OCI-LY1 (cell line): ENCODE results near the gene ADK.

Source experiments
- H2AFZ ChIP-seq: fragments of 200-600 bp; sonication (generic), shearing (Covaris generic); 2 replicates; pipeline ENCODE4 v1.6.0; 2014; ENCODE audit warnings: antibody characterized with exemption, mild to moderate bottlenecking, low read length
- H3F3A ChIP-seq: fragments of 200-600 bp; sonication (generic), shearing (Covaris generic); 2 replicates; pipeline ENCODE4 v1.6.0; 2014; ENCODE audit warnings: mild to moderate bottlenecking, antibody characterized with exemption, low read length, moderate library complexity; ENCODE audit not compliant: insufficient read depth
- H3K27ac ChIP-seq: fragments of 200-600 bp; sonication (generic); 2 replicates; pipeline ENCODE4 v1.5.1; 2014; ENCODE audit warnings: low read length, mixed run types, mild to moderate bottlenecking, low read depth; ENCODE audit not compliant: poor library complexity, severe bottlenecking
- H3K27me3 ChIP-seq: fragments of 200-600 bp; sonication (generic); 2 replicates; pipeline ENCODE4 v1.6.0; 2014; ENCODE audit warnings: antibody characterized with exemption, mild to moderate bottlenecking, low read length, moderate library complexity; ENCODE audit not compliant: insufficient read depth
- H3K36me3 ChIP-seq: fragments of 200-600 bp; sonication (generic); 2 replicates; pipeline ENCODE4 v1.6.1; 2014; ENCODE audit warnings: mild to moderate bottlenecking, antibody characterized with exemption, low read length, moderate library complexity, mixed read lengths; ENCODE audit not compliant: insufficient read depth
- H3K4me1 ChIP-seq: fragments of 200-600 bp; sonication (generic); 2 replicates; pipeline ENCODE4 v1.5.1; 2014; ENCODE audit warnings: mild to moderate bottlenecking, low read length, moderate library complexity; ENCODE audit not compliant: insufficient read depth, severe bottlenecking
- H3K4me2 ChIP-seq: fragments of 200-600 bp; sonication (generic), shearing (Covaris generic); 2 replicates; pipeline ENCODE4 v1.6.1; 2014; ENCODE audit warnings: low read length
- H3K4me3 ChIP-seq: fragments of 200-600 bp; sonication (generic); 2 replicates; pipeline ENCODE4 v1.5.1; 2014; ENCODE audit warnings: low read length, low read depth, mild to moderate bottlenecking, mixed read lengths; ENCODE audit not compliant: poor library complexity, severe bottlenecking
- H3K79me2 ChIP-seq: fragments of 200-600 bp; shearing (Covaris generic); 2 replicates; pipeline ENCODE4 v1.6.1; 2016; ENCODE audit warnings: mixed run types, low read length, mixed read lengths; ENCODE audit not compliant: insufficient read depth
- H3K9ac ChIP-seq: fragments of 200-600 bp; sonication (generic), shearing (Covaris generic); 2 replicates; pipeline ENCODE4 v1.6.1; 2014; ENCODE audit warnings: mild to moderate bottlenecking, low read length, mixed read lengths
- H3K9me2 ChIP-seq: fragments of 200-600 bp; sonication (generic), shearing (Covaris generic); 2 replicates; pipeline ENCODE4 v1.6.1; 2014; ENCODE audit warnings: low read depth, mild to moderate bottlenecking, low read length, mixed read lengths
- H3K9me3 ChIP-seq: fragments of 200-600 bp; shearing (Covaris generic); 2 replicates; pipeline ENCODE4 v1.6.1; 2014; ENCODE audit warnings: low read length, mixed read lengths
- H4K20me1 ChIP-seq: fragments of 200-600 bp; sonication (generic), shearing (Covaris generic); 2 replicates; pipeline ENCODE4 v1.6.0; 2016; ENCODE audit warnings: mild to moderate bottlenecking, low read length; ENCODE audit not compliant: insufficient read depth
- EZH2 ChIP-seq: fragments of 200-600 bp; sonication (generic), shearing (Covaris generic); IDR thresholded peaks from 2 replicates; pipeline ENCODE4 v1.8.0; 2017; ENCODE audit warnings: borderline replicate concordance, mixed run types, mild to moderate bottlenecking, antibody characterized with exemption, low read length, moderate library complexity, mixed read lengths
- TF ChIP-seq, protein P1 (sequence below): fragments of 200-600 bp; sonication (generic), shearing (Covaris generic); IDR thresholded peaks from 2 replicates; pipeline ENCODE4 v1.5.1; 2017; ENCODE audit warnings: mild to moderate bottlenecking, antibody characterized with exemption, low read length, moderate library complexity, mixed read lengths

Gene ADK

DNA sequence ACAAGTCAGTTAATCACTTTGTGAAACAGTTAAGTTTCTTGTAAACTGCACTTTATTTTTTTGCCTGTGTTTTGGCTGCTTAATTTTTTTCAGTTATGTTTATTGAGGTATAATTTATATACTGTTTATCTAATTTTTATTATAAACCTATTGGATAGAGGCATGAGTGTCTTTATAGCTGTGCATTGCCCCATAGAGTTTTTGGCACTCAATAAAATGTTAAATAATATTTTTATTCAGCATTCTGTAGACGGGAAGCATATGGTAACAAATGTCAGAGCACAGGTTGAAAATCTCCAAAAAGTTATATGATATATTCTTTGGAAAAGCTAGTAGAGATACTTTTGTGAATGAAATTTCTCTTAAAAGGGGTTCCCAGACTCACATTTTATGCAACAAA is 431.5 kb downstream of the ADK start:
- Histone ChIP-seq H3K36me3 (no peaks in the 10 kb centered on the region), H3F3A (no peaks in the 10 kb centered on the region), H3K4me2 (no peak overlapping the region), H3K79me2 (no peaks in the 10 kb centered on the region), H3K9ac (no peak overlapping the region), H3K27me3 (no peaks in the 10 kb centered on the region), H3K9me2 (no peaks in the 10 kb centered on the region), H4K20me1 (no peaks in the 10 kb centered on the region), H3K27ac (no peak overlapping the region), H3K4me3 (no peak overlapping the region), H3K9me3 (no peaks in the 10 kb centered on the region), H3K4me1 (peaks cover 30% of the 10 kb centered on the region), H2AFZ (no peak overlapping the region)
- no peak for TF ChIP-seq EZH2
- TF ChIP-seq, protein P1, sequence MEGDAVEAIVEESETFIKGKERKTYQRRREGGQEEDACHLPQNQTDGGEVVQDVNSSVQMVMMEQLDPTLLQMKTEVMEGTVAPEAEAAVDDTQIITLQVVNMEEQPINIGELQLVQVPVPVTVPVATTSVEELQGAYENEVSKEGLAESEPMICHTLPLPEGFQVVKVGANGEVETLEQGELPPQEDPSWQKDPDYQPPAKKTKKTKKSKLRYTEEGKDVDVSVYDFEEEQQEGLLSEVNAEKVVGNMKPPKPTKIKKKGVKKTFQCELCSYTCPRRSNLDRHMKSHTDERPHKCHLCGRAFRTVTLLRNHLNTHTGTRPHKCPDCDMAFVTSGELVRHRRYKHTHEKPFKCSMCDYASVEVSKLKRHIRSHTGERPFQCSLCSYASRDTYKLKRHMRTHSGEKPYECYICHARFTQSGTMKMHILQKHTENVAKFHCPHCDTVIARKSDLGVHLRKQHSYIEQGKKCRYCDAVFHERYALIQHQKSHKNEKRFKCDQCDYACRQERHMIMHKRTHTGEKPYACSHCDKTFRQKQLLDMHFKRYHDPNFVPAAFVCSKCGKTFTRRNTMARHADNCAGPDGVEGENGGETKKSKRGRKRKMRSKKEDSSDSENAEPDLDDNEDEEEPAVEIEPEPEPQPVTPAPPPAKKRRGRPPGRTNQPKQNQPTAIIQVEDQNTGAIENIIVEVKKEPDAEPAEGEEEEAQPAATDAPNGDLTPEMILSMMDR = no peak

DNA sequence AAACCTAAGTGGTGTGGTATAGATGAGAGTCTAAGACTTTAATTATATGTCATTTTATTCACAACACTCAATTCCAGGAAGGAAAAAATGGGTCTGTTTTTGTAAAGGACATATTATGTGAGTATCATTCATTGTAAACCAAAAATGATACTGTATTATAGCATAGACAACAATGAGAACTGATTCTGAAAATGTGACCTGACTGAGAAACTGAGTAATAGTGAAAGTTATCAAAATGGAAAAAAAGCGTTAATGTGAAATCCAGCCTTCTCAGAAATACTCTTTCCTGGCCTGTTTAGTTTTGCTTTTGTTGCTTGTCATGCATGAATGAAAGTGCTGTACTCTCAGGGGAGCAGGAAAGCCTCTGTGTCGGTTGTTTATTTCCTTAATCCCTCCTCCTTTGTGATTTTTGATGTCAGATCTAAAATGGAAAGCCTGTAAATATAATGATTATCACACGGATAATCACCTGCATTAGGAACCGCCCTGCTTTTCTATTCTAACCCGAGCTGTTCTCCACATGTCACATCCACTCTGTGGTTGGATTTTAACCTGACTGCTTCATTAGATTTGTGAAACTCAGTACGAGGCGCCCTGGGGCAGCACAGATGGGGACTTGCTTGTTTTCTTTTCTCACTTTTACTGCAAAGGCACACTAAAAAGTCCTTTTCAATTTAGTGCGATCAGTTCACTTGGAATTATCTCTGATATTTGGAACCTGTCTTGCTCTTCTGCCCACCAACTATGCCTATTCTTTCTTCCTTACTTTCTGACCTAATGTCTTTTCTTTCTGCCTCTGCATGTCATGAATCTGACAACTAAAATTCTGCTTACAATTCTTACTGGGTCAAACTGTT is 434.4 kb downstream of the ADK start:
- no peaks in the 10 kb centered on the region for H3K79me2 ChIP-seq
- no peaks in the 10 kb centered on the region for H4K20me1 ChIP-seq
- peak overlapping the region; percentile 43; the same call in 1 of the 2 replicates for H3K9ac ChIP-seq
- no peaks in the 10 kb centered on the region for H3K9me3 ChIP-seq
- H3K36me3 ChIP-seq = no peaks in the 10 kb centered on the region
- H3K27ac ChIP-seq = peak overlapping the region; percentile 86
- no peaks in the 10 kb centered on the region for H3K9me2 ChIP-seq
- no peaks in the 10 kb centered on the region for H3F3A ChIP-seq
- no peak overlapping the region for H2AFZ ChIP-seq
- H3K4me1 ChIP-seq = peaks cover 59% of the 10 kb centered on the region
- TF ChIP-seq, protein P1 = no peak
- TF ChIP-seq EZH2 = no peak
- no peaks in the 10 kb centered on the region for H3K27me3 ChIP-seq
- H3K4me2 ChIP-seq = peak overlapping the region; percentile 64
- peak overlapping the region; percentile 42 for H3K4me3 ChIP-seq

DNA sequence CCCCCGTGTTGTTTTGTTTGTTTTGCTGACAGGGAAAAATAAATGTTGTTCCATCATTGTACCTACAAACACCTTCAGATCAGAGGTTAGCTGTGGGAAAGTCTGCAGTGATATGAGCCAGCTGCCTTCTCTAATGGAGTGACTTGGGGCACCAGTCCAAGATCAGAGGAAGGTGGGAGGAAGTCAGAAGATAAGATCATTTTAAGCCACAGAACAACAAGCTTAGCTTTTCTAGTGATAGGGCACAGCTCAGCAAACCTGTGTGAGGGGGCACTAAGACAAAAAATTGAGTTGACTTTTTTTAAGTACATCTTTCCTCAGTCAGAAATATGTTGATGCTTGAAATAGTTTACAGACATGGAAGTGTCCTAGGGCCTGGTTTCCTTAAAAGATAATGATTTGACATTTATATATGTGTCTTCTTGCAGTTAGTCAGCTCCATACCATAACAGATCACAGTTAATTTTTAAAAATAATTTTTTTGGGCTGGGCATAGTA is 435.1 kb downstream of the ADK start:
- Histone ChIP-seq H3K79me2 (no peaks in the 10 kb centered on the region), H2AFZ (no peak overlapping the region), H3F3A (no peaks in the 10 kb centered on the region), H3K4me3 (peak overlapping the region; percentile 42), H3K36me3 (peaks cover 1% of the 10 kb centered on the region; the same call in 1 of the 2 replicates), H4K20me1 (no peaks in the 10 kb centered on the region), H3K4me2 (peak overlapping the region; percentile 64), H3K9me3 (no peaks in the 10 kb centered on the region), H3K9me2 (no peaks in the 10 kb centered on the region), H3K9ac (peak overlapping the region; percentile 43; the same call in 1 of the 2 replicates), H3K27ac (peak overlapping the region; percentile 86), H3K4me1 (peaks cover 60% of the 10 kb centered on the region), H3K27me3 (no peaks in the 10 kb centered on the region)
- TF ChIP-seq EZH2 = no peak
- TF ChIP-seq, protein P1 = no peak
